Cardiac septum (tissue), 1 donor: ENCODE measurements around the gene NAPB. TPM values are rescaled to one million over a fixed set of nuclear protein-coding genes. Genes with fewer than 3 reads are reported as not detected.
A peak's percentile ranks its signal among the peaks of the same experiment; 100 is the strongest.

Experiments
- DNase-seq: peaks from one replicate; pipeline ENCODE4 v3.0.0-alpha.2; 2020; ENCODE audit warnings: low spot score
- intact Hi-C: fragments of 100-400 bp; cut with DNase I; formaldehyde crosslinking; loops from one replicate; pipeline ENCODE4 v1.14.0; 2022
- total RNA-seq: library from RNA; stranded (reverse); fragmentation: NEBNext Ultra II Directional; extraction: Animal tissue kit (Norgen Biotek cat#: 25700); gene quantifications from one replicate; pipeline ENCODE4 v1.2.1, GENCODE V29; 2021
- donor health status: DM: no; HTN: no; CAD: no.

NAPB gene
- total RNA-seq, 1 donor from 2014 or later = 6.1 TPM

DNA sequence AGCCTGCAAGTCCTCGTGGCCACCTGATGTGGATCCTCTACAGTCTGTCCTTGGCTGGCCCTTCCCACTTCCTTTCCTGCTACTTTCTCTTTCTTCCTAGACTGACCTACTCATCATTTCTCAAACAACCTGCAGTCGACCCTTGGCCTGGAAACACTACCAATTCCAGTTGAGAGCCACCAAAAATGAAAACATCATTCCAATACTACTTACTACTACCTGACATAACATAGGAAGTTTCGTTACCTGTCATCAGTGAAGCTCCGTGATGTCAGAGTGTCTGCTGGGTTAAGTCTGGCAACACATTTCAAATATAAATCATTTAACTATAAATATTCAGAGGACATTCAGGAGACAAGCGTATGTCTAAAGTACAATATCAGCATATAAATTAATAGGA, 45.5 kb downstream of the NAPB start:
- intact Hi-C loops = no loop called here
- no peak for DNase-seq

- no peak for DNase-seq
- intact Hi-C loops = no loop called here
Observed at GRCh38 chr20:23374441-23374840, 46.8 kb downstream of the NAPB start.

DNA sequence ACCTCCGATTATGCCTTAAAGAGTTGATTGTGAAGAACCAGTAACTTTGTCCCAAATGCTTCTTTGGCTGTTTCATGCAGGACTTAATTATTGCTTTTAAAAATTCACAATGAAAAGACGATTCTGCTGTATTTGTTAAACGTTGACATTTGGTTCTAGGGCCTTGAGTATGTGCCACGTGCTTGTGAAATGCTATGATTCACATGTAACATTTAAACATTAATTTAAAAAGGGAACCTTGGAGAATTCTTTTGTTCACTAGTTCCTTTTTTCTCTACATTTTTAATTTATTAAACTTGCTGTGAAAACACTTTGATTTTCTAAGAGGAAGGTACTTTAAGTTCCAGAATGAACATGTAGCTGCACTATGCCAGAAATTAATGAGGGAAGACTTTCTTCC, 49.8 kb downstream of the NAPB start:
- no peak for DNase-seq

GRCh38 chr20:23370873-23371272, 50.4 kb downstream of the NAPB start:
- DNase-seq = no peak
- intact Hi-C loops = no loop called here

More for the DNA sequence above, 49.8 kb downstream of the NAPB start:
- intact Hi-C loops = no loop called here

- intact Hi-C loops = no loop called here
- DNase-seq = no peak
Observed at GRCh38 chr20:23370274-23370673, 51.0 kb downstream of the NAPB start.

GRCh38 chr20:23369072-23369823, 52.0 kb downstream of the NAPB start:
- intact Hi-C loops = loop anchor here (5.0 kb wide), 1 partner anchor 238 kb away; the partner anchor contains the start of gene CST9
- no peak for DNase-seq

DNA sequence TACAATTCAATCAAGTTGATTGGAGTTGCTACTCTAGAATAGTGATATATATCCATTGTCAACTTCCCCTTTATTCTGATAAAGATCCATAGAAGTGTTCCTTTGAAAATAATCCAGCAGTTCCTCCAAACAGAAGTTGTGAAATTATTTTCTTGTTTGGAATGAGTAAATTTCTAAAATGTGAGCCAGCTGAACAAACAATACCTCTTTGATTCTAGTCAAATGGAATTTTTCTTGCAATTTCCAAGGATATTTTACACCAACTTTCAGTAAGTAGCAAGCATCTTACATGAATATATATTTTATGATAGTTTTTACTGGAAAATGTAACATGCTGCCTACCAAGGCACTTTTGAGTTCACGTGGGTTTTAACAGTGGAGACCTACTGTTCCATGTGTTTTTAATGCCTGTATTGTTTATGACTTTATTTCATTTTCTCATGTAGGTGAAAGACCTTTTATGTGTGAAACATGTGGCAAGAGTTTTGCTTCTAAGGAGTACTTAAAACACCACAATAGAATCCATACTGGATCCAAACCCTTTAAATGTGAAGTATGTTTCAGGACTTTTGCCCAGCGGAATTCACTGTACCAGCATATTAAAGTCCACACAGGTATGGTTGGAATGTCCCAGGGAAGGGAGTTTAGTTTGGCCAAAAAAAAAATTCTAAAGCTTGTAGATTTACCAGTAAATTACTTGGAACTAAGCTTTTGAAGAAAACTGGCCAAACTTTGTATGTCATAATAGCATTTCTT, 52.8 kb downstream of the NAPB start:
- no peak for DNase-seq
- intact Hi-C loops = loop anchor here (5.0 kb wide), 1 partner anchor 239 kb away; the partner anchor contains the start of gene CST9

GRCh38 chr20:23367770-23368169, 53.5 kb downstream of the NAPB start:
- no peak for DNase-seq
- intact Hi-C loops = loop anchor here (5.0 kb wide), 1 partner anchor 240 kb away; the partner anchor contains the start of gene CST9

DNA sequence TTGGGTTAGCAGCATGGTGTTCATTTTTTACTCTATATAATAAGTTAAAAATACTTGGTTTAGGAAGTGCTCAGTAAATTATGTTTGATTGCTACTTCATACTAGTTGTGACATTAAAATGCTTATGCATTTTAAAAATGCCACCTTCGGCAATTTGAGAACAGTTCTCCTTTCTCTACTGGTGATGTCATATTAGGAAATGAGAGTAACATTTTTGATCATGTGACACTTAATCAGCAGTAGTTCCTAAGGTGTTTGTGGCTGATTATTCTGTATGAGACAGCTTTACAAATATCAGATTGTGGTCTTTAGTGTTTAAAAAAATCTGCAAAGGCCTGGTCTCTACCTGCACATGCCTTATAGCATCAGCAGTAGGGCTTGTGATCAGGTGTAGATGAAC, 54.9 kb downstream of the NAPB start:
- intact Hi-C loops = loop anchor here (5.0 kb wide), 1 partner anchor 241 kb away; the partner anchor contains the start of gene CST9
- no peak for DNase-seq

GRCh38 chr20:23365390-23366165, 55.7 kb downstream of the NAPB start:
- no peak for DNase-seq
- intact Hi-C loops = loop anchor here (5.0 kb wide), 1 partner anchor 242 kb away; the partner anchor contains the start of gene CST9

- DNase-seq = no peak
- intact Hi-C loops = loop anchor here (5.0 kb wide), 2 partner anchors 34 to 59 kb away; partner anchors contain the start of gene NAPB
Observed at GRCh38 chr20:23363257-23363649, 58.0 kb downstream of the NAPB start.

DNA sequence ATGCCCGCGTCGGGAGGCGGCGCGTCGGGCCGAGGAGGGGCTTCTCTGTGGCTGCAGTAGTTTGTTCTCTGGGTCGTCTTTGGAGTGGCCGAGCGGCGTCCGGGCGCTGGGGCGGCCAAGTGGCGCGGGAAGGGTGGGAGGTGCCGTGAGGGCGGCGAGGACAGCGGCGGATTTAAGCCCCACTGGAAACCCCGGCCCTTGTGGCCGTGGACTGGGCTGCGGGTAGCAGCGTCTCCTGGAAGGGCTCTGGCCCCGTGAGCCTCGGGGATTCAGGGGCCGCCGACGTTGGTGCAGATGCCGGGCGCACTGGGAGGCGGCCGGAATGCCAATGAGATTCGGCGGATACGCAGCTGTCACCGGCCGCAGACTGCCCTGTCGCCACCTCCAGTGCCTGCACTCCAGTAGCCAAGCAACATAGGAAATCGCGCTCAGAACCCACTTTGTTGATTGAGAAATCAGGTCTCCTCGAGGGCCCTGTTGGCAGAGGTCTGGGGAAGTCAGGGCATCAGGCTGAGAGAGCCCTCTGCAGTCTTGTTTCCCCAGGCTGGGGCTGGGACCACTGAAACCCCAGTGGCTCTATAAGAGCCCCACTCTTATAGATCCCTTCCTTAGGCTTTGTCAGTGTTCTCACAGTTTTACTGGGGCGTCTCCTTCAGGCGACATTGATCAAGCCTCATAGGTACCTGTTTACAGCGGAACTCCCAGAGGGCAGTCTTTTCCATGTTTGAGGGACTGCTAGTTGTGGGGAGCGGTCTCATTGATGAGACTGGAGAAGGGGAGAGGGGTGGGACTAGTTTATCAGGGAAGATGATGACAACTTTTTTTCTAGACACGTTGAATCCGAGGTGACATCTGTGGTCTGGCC, 58.7 kb downstream of the NAPB start:
- intact Hi-C loops = loop anchor here (5.0 kb wide), 2 partner anchors 35 to 60 kb away; partner anchors contain the start of gene NAPB
- DNase-seq = no peak

DNA sequence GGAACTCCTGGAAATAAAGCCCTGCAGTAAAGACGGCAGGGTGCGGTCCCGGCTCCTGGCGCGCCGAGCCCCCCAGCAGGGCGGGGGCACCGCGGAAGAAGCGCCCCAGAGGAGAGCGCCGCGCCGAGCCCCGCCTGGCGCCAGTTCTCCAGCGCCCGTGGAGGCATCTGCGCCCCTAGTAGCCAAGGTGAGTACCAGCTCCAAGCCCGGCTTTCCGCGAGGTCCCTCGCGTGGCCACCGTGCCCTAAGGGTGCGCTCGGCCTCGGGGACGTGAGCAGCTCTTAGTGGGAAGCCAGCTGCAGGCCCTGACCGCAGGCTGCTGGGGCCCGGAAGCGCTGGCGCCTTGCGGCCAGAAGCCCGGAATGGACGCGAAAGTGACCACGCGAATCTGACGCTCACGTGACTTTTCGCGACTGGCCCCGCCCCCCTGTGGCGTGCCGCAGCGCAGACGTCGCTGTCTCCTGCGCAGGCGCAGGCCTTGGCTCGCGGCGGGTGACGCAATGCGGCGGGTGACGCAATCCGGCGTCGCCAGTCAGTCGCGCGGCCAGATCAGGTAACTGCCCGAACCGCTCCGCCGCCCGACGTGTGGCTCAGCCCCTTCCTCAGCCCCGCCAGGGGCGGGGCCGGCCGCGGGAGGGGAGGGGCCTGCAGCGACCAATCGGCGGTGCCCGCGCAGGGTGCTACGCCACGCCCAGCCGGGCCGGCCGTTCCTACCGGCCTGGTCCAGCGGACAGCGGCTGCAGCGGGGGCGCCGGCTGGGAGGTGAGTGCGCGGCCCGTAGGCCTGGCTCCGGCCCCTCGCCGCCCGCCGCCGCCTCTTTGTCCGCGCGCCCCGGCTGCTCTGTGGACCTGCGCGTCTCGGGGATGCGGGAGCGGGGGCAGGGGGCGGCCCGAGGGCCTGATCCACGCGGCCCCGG, 59.6 kb downstream of the NAPB start, which contains the start of gene GZF1:
TSS of gene GZF1 (plus strand) at position 707 of the 916 bp plus-strand sequence. CDS start 2,202 bp downstream, outside the sequence.
- intact Hi-C loops = loop anchor here (5.0 kb wide), 2 partner anchors 36 to 61 kb away; partner anchors contain the start of gene NAPB

GRCh38 chr20:23361119-23361475, 60.2 kb downstream of the NAPB start:
- no peak for DNase-seq
- intact Hi-C loops = loop anchor here (5.0 kb wide), 2 partner anchors 36 to 61 kb away; partner anchors contain the start of gene NAPB

More for the DNA sequence above, 59.6 kb downstream of the NAPB start, which contains the start of gene GZF1:
- DNase-seq = peak; percentile 99

GRCh38 chr20:23360531-23360930, 60.8 kb downstream of the NAPB start:
- DNase-seq = no peak
- intact Hi-C loops = loop anchor here (5.0 kb wide), 2 partner anchors 37 to 62 kb away; partner anchors contain the start of gene NAPB

- no peak for DNase-seq
- intact Hi-C loops = loop anchor here (1.0 to 10.0 kb wide), 2 partner anchors 9 to 1696 kb away; partner anchors contain the start of genes ACSS1 and NXT1
Observed at GRCh38 chr20:23358923-23359593, 62.2 kb downstream of the NAPB start.

DNA sequence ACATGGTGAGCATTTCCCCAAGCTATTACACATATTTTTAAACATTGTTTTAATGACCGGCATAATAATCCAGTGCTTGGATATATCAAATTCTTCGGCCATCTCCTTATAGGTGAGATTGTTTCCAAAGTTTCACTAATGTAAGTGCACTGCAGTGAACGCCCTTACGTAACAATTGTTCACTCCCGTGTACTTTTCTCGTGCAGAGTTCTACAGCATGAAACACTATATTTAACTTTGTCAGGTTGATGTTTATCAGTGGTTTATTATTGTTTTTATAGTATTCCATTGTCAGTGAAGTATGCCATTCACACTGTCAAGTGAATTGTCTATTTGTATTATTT, 62.8 kb downstream of the NAPB start:
- intact Hi-C loops = loop anchor here (1.0 to 10.0 kb wide), 2 partner anchors 8 to 1696 kb away; partner anchors contain the start of genes ACSS1 and NXT1
- DNase-seq = no peak
